Activated CD4-positive, alpha-beta T cell treated with anti-CD3 and anti-CD28 coated beads, Interleukin-2, amount 50 U/mL, for 4 hours (primary cell): Measurements from ENCODE around the gene TNFRSF14.

ENCODE experiments used
- DNase-seq, 2 experiments: peaks; one replicate each; pipeline ENCODE4 v3.0.0-alpha.2; 2020

Gene TNFRSF14

GRCh38 chr1:2556277-2556677 is at the start of gene TNFRSF14:
TNFRSF14 (plus strand) TSS chr1:2556371; CDS start chr1:2556665, 294 bp downstream.
- peak; percentile 68 to 74 for DNase-seq

GRCh38 chr1:2506901-2507565 is 49.1 kb upstream of the TNFRSF14 start:
- no peak for DNase-seq

DNA sequence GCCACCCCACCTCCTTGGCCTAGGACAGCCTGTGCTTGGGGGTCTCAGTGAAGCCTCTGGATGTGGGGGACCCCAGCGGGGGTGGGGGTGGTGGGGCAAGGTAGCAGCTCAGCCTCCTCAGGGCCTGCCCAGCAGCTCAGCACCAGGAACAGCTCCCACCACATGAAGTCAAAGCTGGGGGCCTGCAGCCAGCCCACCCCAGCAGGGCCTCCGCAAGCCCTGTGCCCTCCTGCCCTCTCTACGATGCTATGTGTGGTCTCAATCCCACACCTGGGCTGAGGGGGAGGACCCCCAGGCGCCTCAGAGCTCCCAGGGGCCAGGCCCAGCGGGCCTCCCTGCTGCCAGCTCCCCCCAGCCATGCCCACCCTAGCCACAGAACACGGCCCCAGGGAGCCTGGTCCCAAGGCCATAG is 48.4 kb upstream of the TNFRSF14 start:
- no peak for DNase-seq

- no peak for DNase-seq
Observed at GRCh38 chr1:2508180-2508579, 48.0 kb upstream of the TNFRSF14 start.

GRCh38 chr1:2508751-2509150 is 47.4 kb upstream of the TNFRSF14 start:
- DNase-seq, result no peak

GRCh38 chr1:2509589-2509988 is 46.6 kb upstream of the TNFRSF14 start:
- no peak for DNase-seq

- DNase-seq, result no peak
Observed at GRCh38 chr1:2510366-2511155, 45.6 kb upstream of the TNFRSF14 start.

DNA sequence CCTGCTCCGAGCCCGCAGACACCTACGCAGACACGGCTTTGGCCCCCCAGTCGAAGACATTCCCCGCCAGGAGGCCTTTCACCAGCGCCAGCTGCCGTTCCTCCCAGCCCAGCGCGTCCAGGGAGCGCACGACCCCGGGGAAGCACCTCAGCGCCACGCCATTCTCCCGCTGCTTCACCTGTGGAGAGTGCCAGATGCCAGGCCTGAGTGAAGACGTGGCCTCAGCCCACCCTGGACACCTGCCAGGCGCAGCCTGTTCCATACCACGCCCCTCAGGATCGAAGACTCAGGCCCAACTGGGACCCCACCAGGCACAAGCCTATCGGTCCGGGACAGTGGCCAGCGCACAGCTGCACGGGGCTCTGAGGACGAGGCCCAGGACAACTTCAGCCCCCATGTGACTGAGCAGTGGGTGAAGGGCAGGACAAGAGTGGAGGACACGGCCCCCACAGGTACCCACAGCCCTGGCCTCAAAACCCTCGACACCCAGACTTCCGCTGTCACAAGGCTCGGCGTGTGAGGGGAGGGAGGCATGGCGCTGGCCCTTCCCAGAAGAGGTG is 43.2 kb upstream of the TNFRSF14 start:
- DNase-seq, result no peak

DNA sequence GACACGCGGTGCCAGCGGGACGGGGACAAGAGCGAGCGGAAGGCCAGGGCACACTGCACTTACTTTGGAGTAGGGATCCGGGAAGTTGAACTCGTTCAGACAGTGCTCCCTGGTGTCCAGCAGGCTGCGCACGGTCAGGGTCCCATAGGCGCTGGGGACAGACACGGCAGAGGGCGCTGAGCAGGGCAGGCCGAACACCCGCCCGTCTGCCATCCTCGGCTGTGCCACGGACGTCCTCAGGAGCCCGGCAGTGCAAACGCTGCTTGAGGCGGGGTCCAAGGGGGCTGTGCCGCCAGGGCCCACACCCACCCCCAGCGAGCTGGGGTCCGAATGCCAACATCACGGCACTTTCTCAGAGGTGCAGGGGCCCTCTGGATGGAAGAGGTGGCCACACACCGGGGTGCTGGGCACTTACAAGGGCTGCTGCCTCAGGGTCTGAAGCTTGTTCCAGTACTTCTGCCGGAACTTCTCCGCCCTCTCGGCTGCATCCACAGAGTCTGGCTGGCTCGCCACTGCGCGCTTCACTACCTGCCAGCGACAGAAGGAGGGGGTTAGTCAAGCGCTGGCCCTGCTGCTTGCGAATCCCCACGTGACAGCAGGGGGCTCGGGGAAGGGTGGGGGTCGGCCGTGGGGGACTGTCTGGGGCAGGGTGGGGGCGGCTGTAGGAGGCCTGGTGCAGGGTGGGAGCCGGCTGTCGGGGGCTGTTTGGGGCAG is 42.1 kb upstream of the TNFRSF14 start:
- no peak for DNase-seq

DNA sequence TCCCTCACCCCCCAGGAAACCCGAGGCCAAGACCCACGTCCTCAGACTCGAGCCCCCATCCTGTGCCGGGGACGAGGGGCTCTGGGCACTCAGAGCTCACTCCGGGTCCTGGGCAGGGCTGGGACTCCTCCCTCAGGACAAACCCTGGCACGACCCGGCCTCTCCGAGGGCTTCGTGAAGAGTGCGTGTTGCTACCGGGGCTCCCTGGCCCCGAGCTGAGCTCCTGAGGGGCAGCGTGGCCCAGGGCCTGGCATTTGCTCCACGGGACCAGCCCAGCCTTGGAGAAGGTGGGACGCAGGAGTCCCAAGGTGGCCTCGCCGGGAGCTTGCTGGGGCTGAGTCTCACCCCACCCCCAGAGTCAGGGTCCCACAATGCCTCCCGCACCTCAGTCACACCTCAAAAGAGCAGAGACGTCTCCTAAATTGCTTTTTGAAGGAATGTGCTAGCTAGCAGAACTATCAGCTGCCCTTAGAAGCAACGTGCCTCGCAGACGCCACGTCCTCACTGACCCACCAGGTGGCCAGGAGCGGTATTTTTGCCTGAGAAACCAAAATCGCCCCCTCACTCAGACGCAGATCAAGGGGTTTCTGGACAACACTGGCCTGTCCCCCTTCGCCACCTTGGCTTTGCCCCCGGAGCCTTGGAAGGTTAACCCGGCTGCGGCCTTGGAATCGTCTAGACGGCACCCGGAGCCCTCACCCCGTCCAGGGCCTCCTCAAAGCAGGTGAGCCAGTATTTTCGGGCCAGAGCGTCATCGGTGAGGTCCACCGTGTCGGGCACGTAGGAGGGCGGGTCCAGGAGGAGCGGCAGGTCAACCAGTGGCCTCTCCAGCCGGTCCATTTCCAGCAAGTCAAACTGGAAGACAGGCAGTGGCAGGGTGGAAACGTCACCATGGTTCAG is 41.1 kb upstream of the TNFRSF14 start:
- no peak for DNase-seq

DNA sequence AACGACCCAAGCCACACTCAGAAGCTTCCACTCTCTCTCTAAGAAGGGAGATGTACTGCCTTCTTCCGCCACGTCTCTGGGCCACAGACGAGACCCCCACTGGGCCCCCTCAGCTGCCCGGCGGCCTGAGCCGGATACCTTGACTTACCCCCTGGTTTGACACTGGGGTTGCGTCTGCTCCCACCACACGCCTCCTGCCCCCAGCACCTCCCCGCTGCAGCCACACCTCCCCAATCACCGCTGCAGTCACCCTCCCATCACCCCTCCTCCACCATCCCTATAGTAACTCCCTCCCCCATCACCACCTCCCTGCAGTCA is 40.4 kb upstream of the TNFRSF14 start:
- no peak for DNase-seq

GRCh38 chr1:2516124-2516523 is 40.0 kb upstream of the TNFRSF14 start:
- DNase-seq, result no peak

DNA sequence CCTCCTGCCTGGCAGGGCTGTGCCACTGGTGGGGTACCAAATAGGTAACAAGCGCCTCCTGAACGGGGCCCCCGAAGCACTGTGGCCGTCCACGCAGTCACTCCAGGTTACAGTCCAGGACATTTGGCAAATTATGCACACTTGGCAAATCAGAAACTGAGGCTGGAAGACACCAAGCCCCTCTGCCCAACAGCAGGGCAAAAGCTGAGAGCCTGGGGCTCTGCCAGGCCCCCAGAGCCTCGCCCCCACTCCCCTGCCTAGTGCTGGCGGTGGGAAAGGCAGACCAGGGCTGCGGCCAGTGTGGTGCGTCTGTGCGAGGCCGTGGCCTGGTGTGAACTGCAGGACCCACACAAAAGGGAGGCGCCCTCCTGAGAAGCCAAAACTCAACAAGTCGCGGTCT is 39.2 kb upstream of the TNFRSF14 start:
- DNase-seq, result no peak

DNA sequence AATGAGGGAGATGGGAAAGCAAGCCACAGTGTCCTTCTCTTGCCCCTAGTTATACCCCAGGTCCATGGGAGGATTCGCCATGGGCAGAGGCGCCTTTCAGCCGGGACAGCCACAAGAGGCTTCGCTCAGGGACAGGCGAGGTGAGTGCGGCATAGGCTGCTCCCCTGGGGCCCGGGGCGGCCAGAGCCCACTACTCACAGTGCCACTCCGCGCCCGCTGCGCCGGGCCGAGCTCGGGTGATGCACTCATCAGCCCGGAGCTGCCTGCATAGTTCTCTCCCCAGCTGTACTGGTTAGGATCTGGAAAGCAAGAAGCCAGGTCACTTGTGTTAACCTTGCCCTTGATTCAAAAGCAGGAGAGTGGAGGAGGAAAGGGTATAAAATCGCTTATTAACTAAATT is 38.2 kb upstream of the TNFRSF14 start:
- no peak for DNase-seq

GRCh38 chr1:2518528-2518927 is 37.6 kb upstream of the TNFRSF14 start:
- DNase-seq, result no peak

GRCh38 chr1:2519029-2519685 is 37.0 kb upstream of the TNFRSF14 start:
- no peak for DNase-seq

- no peak for DNase-seq
Observed at GRCh38 chr1:2519729-2520128, 36.4 kb upstream of the TNFRSF14 start.

DNA sequence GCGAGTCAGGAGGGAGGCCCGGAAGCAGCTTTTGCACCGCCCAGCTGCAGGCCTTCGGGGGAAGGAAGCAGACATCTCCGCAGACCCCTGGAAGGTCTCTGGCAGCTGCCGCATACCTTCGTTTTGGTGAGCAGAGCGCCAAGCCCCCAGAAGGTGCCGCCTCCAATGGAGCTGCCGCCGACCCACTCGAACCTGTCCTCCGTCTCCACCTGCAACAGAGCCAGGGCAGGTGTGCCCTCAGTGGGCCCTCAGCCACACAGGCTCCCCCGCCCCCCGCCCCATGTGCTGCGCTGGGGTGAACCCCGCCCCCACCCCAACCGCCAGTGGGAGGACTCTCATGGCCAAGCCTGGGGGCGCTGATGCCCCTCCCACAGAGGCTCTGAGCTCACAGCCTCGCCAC is 36.0 kb upstream of the TNFRSF14 start:
- DNase-seq, result no peak

DNA sequence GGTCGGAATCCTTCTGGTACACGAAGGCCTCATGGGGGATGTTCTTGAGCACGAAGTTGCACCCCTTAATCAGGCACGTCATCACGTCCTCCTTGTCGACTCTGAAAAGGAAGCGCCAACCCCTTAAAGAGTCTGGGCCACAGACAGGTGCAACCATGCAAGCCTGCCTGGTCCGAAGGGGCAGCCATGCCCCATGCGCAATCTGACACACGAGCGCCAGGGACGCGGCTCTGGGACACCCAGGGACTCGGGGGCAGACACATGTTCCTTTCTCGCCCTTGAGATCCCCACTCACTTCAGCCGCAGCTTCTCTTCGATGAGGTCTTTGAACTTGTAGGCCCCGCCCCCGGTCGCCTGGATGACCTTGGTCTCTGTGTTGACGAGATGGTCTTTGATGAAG is 35.4 kb upstream of the TNFRSF14 start:
- DNase-seq, result no peak

- no peak for DNase-seq
Observed at GRCh38 chr1:2522230-2522629, 33.9 kb upstream of the TNFRSF14 start.

DNA sequence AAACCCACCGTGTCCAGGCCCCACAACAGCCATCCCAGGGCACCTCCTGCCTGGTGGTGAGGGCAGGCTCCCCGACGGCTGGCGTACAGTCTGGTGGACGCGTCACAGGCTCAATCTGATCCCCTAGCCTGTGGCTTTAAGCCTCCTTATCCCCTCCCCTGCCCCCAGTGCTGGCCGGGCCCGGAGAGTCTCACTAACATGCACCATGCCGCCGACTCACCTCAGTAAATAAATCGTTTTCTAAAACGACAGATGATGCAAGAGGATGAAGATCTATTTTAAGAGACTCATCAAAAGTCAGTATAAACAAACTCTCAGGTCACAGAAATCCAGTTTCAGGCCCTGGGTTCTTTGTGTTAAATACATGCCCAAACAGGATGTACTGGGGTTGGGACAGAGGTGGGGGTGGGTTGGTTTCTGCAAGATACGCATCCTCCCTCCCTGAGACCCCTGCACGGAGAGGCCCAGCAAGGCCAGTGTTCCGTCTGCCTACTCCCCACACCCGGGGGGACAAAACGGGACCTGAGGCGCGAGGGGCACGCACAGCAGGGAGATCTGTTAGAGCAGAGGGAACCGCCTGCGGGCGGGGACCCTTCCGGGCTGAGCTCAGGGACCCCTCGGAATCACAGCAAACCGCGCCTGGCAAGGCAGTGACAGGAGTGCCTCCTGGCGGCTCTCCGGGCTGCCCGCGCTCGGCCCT is 32.8 kb upstream of the TNFRSF14 start:
- no peak for DNase-seq
